HepG2 (cell line): ENCODE measurements around the gene NAP1L1. TPM values are rescaled to one million over a fixed set of nuclear protein-coding genes. Genes with fewer than 3 reads are reported as not detected.

Experiments used
- ASH2L ChIP-seq: fragments of 300-600, 200-600 bp; sonication (generic); IDR thresholded peaks from 2 replicates; pipeline ENCODE4 v1.7.0; 2017; ENCODE audit warnings: low read depth, mild to moderate bottlenecking, moderate library complexity, mixed read lengths, low read length; ENCODE audit not compliant: insufficient read length
- EZH2 ChIP-seq: conservative IDR thresholded peaks from 2 replicates; pipeline ENCODE4 v1.6.1; 2012; ENCODE audit warnings: mild to moderate bottlenecking, low read depth, low read length, moderate library complexity
- MBNL3 ChIP-seq: fragments of 250-450 bp; sonication (Bioruptor Pico); conservative IDR thresholded peaks from 2 replicates; pipeline ENCODE4 v1.8.0; 2022; ENCODE audit warnings: mild to moderate bottlenecking, inconsistent platforms
- MYC ChIP-seq: sonication (generic); formaldehyde crosslinking; IDR thresholded peaks from 2 replicates; pipeline ENCODE4 v1.9.0; 2021; ENCODE audit warnings: missing genetic modification reagents, borderline replicate concordance
- NCOA5 ChIP-seq: sonication (generic); formaldehyde crosslinking; IDR thresholded peaks from 2 replicates; pipeline ENCODE4 v1.4.0; 2020; ENCODE audit warnings: missing genetic modification reagents
- PAF1 ChIP-seq: IDR thresholded peaks from 2 replicates; pipeline ENCODE4 v1.6.1; 2016; ENCODE audit warnings: missing genetic modification reagents, missing compliant biosample characterization
- POGZ ChIP-seq: sonication (generic); formaldehyde crosslinking; IDR thresholded peaks from 2 replicates; pipeline ENCODE4 v1.4.0; 2020; ENCODE audit warnings: mild to moderate bottlenecking, missing genetic modification reagents
- RBFOX2 ChIP-seq: fragments of 200-400 bp; formaldehyde crosslinking; IDR thresholded peaks from 2 replicates; pipeline ENCODE4 v1.6.1; 2017; ENCODE audit warnings: low read depth, mild to moderate bottlenecking, low read length
- RBM22 ChIP-seq: fragments of 200-400 bp; formaldehyde crosslinking; optimal IDR thresholded peaks from 2 replicates; pipeline ENCODE3; 2017; ENCODE audit warnings: mild to moderate bottlenecking, low read length, moderate library complexity
- ZFP1 ChIP-seq: IDR thresholded peaks from 2 replicates; pipeline ENCODE4 v1.6.1; 2016
- ZNF138 ChIP-seq: sonication (generic); formaldehyde crosslinking; IDR thresholded peaks from 2 replicates; pipeline ENCODE4 v1.5.0; 2020; ENCODE audit warnings: mild to moderate bottlenecking, low read depth, missing genetic modification reagents
- ZNF432 ChIP-seq: sonication (generic); formaldehyde crosslinking; IDR thresholded peaks from 2 replicates; pipeline ENCODE4 v1.5.0; 2020; ENCODE audit warnings: missing genetic modification reagents, mild to moderate bottlenecking, borderline replicate concordance
- ZNF44 ChIP-seq: sonication (generic); formaldehyde crosslinking; IDR thresholded peaks from 2 replicates; pipeline ENCODE4 v1.5.1; 2020; ENCODE audit warnings: mild to moderate bottlenecking, missing genetic modification reagents
- ZNF564 ChIP-seq: sonication (generic); formaldehyde crosslinking; IDR thresholded peaks from 2 replicates; pipeline ENCODE4 v1.8.1; 2023; ENCODE audit warnings: mild to moderate bottlenecking, missing genetic modification reagents
- ZNF790 ChIP-seq: sonication (generic); formaldehyde crosslinking; IDR thresholded peaks from 2 replicates; pipeline ENCODE4 v1.8.0; 2022; ENCODE audit warnings: missing genetic modification reagents, mild to moderate bottlenecking, borderline replicate concordance
- polyA plus RNA-seq, 8 experiments: library from polyadenylated mRNA; depleted of rRNA in 3 of 8; stranded (reverse) in 7 of 8; unstranded in 1 of 8; fragments of >200 nt; fragmentation: Illumina TruSeq in 4 of 8; extraction: Trizol in 4 of 8; gene quantifications; 2 replicates each; pipeline versions ENCODE4 v1.2.1 to v1.2.3, GENCODE V29; 2011 to 2016; ENCODE audit warnings: low read depth in 4 of 8, missing spikeins in 1 of 8, mixed read lengths in 1 of 8; ENCODE audit not compliant: insufficient read depth in 1 of 8
- total RNA-seq, 5 experiments: library from RNA; depleted of rRNA; stranded (reverse); fragments of >200 nt; fragmentation: Illumina TruSeq; extraction: Trizol; gene quantifications; 2 replicates each; pipeline ENCODE4 v1.2.3, GENCODE V29; 2016; ENCODE audit warnings: low read depth in 1 of 5
- TF ChIP-seq, protein P1 (sequence below): sonication (generic); formaldehyde crosslinking; IDR thresholded peaks from 2 replicates; pipeline ENCODE4 v1.4.0; 2020; ENCODE audit warnings: mild to moderate bottlenecking, missing genetic modification reagents
- TF ChIP-seq, protein P2 (sequence below): sonication (generic); formaldehyde crosslinking; IDR thresholded peaks from 2 replicates; pipeline ENCODE4 v1.4.0; 2020; ENCODE audit warnings: missing genetic modification reagents
- TF ChIP-seq, protein P3 (sequence below): sonication (generic); formaldehyde crosslinking; IDR thresholded peaks from 2 replicates; pipeline ENCODE4 v1.5.1; 2020; ENCODE audit warnings: mild to moderate bottlenecking, missing genetic modification reagents, moderate library complexity
- TF ChIP-seq, protein P4 (sequence below): IDR thresholded peaks from 2 replicates; pipeline ENCODE4 v1.6.1; 2016; ENCODE audit warnings: mild to moderate bottlenecking

The NAP1L1 gene
- total and polyA plus RNA-seq, 2 of the 13 experiments (the other 11 are each of a cell fraction or from before 2014, with no cell fraction given): 207 to 309 TPM

DNA sequence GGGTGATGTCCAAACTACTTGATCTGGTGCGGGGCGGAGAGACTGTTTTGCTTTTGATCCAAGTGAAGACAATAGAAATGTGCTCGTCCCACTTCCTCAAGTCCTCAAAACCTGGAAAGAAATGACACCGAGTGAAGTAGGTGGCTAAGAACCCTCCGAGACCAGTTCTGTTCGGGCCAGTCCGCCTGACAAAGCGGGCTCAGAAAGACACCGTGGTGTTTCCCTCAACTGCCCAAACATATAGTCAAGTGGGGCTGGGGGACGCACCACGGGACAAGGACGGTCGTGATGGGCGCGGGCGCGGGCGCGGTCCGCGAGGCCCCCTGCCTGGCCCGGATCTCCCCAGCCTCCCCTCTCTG lies 54.5 kb downstream of the NAP1L1 start (continued):
- TF ChIP-seq RBM22 (peak; percentile 52), ZNF44 (0 out of 2 replicates have a peak, but pooled peaks have one; percentile 52), MBNL3 (CRISPR knock-in tag) (no peak), ZNF138 (CRISPR knock-in tag) (0 out of 2 replicates have a peak, but pooled peaks have one; percentile 20), NCOA5 (CRISPR knock-in tag) (no peak), MYC (CRISPR knock-in tag) (peak; percentile 36; the same call in 1 of the 2 replicates), POGZ (CRISPR knock-in tag) (0 out of 2 replicates have a peak, but pooled peaks have one; percentile 23), ZFP1 (no peak), ZNF564 (peak; percentile 51; the same call in 1 of the 2 replicates), PAF1 (peak; percentile 59; the same call in 1 of the 2 replicates), RBFOX2 (peak; percentile 96), ZNF432 (CRISPR knock-in tag) (0 out of 2 replicates have a peak, but pooled peaks have one; percentile 4), ASH2L (peak; percentile 38), EZH2 (no peak), ZNF790 (CRISPR knock-in tag) (no peak)
- TF ChIP-seq, protein P1, sequence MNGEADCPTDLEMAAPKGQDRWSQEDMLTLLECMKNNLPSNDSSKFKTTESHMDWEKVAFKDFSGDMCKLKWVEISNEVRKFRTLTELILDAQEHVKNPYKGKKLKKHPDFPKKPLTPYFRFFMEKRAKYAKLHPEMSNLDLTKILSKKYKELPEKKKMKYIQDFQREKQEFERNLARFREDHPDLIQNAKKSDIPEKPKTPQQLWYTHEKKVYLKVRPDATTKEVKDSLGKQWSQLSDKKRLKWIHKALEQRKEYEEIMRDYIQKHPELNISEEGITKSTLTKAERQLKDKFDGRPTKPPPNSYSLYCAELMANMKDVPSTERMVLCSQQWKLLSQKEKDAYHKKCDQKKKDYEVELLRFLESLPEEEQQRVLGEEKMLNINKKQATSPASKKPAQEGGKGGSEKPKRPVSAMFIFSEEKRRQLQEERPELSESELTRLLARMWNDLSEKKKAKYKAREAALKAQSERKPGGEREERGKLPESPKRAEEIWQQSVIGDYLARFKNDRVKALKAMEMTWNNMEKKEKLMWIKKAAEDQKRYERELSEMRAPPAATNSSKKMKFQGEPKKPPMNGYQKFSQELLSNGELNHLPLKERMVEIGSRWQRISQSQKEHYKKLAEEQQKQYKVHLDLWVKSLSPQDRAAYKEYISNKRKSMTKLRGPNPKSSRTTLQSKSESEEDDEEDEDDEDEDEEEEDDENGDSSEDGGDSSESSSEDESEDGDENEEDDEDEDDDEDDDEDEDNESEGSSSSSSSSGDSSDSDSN (CRISPR knock-in tag): peak; percentile 40; the same call in 1 of the 2 replicates
- TF ChIP-seq, protein P2, sequence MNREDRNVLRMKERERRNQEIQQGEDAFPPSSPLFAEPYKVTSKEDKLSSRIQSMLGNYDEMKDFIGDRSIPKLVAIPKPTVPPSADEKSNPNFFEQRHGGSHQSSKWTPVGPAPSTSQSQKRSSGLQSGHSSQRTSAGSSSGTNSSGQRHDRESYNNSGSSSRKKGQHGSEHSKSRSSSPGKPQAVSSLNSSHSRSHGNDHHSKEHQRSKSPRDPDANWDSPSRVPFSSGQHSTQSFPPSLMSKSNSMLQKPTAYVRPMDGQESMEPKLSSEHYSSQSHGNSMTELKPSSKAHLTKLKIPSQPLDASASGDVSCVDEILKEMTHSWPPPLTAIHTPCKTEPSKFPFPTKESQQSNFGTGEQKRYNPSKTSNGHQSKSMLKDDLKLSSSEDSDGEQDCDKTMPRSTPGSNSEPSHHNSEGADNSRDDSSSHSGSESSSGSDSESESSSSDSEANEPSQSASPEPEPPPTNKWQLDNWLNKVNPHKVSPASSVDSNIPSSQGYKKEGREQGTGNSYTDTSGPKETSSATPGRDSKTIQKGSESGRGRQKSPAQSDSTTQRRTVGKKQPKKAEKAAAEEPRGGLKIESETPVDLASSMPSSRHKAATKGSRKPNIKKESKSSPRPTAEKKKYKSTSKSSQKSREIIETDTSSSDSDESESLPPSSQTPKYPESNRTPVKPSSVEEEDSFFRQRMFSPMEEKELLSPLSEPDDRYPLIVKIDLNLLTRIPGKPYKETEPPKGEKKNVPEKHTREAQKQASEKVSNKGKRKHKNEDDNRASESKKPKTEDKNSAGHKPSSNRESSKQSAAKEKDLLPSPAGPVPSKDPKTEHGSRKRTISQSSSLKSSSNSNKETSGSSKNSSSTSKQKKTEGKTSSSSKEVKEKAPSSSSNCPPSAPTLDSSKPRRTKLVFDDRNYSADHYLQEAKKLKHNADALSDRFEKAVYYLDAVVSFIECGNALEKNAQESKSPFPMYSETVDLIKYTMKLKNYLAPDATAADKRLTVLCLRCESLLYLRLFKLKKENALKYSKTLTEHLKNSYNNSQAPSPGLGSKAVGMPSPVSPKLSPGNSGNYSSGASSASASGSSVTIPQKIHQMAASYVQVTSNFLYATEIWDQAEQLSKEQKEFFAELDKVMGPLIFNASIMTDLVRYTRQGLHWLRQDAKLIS (CRISPR knock-in tag): peak; percentile 97
- TF ChIP-seq, protein P3, sequence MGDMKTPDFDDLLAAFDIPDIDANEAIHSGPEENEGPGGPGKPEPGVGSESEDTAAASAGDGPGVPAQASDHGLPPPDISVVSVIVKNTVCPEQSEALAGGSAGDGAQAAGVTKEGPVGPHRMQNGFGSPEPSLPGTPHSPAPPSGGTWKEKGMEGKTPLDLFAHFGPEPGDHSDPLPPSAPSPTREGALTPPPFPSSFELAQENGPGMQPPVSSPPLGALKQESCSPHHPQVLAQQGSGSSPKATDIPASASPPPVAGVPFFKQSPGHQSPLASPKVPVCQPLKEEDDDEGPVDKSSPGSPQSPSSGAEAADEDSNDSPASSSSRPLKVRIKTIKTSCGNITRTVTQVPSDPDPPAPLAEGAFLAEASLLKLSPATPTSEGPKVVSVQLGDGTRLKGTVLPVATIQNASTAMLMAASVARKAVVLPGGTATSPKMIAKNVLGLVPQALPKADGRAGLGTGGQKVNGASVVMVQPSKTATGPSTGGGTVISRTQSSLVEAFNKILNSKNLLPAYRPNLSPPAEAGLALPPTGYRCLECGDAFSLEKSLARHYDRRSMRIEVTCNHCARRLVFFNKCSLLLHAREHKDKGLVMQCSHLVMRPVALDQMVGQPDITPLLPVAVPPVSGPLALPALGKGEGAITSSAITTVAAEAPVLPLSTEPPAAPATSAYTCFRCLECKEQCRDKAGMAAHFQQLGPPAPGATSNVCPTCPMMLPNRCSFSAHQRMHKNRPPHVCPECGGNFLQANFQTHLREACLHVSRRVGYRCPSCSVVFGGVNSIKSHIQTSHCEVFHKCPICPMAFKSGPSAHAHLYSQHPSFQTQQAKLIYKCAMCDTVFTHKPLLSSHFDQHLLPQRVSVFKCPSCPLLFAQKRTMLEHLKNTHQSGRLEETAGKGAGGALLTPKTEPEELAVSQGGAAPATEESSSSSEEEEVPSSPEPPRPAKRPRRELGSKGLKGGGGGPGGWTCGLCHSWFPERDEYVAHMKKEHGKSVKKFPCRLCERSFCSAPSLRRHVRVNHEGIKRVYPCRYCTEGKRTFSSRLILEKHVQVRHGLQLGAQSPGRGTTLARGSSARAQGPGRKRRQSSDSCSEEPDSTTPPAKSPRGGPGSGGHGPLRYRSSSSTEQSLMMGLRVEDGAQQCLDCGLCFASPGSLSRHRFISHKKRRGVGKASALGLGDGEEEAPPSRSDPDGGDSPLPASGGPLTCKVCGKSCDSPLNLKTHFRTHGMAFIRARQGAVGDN (CRISPR knock-in tag): peak; percentile 31
- TF ChIP-seq, protein P4, sequence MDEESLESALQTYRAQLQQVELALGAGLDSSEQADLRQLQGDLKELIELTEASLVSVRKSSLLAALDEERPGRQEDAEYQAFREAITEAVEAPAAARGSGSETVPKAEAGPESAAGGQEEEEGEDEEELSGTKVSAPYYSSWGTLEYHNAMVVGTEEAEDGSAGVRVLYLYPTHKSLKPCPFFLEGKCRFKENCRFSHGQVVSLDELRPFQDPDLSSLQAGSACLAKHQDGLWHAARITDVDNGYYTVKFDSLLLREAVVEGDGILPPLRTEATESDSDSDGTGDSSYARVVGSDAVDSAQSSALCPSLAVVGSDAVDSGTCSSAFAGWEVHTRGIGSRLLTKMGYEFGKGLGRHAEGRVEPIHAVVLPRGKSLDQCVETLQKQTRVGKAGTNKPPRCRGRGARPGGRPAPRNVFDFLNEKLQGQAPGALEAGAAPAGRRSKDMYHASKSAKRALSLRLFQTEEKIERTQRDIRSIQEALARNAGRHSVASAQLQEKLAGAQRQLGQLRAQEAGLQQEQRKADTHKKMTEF (CRISPR knock-in tag): 0 out of 2 replicates have a peak, but pooled peaks have one; percentile 18
